Measurements from ENCODE around the gene MYORG. TPM values are rescaled to one million over a fixed set of nuclear protein-coding genes. Genes with fewer than 3 reads are reported as not detected.

Gene MYORG
- polyA plus RNA-seq, 1 donor: 19.7 TPM

- DNase-seq: peak; percentile 44
These were observed 44.4 kb downstream of the MYORG start for GRCh38 chr9:34332076-34332964.

GRCh38 chr9:34331196-34331595 is 45.5 kb downstream of the MYORG start:
- DNase-seq: no peak

- DNase-seq: peak; percentile 99
These were observed 47.5 kb downstream of the MYORG start, which contains the start of the genes KIF24 and NUDT2 for GRCh38 chr9:34328987-34329832. TSS of gene KIF24 (minus strand) at chr9:34329268. CDS start at chr9:34311346, 17,922 bp downstream. TSS of gene NUDT2 (plus strand) at chr9:34329569. CDS start at chr9:34339040, 9,471 bp downstream.

GRCh38 chr9:34328500-34328986 is 48.2 kb downstream of the MYORG start:
- no peak for DNase-seq

GRCh38 chr9:34326690-34327089 is 50.0 kb downstream of the MYORG start:
- no peak for DNase-seq

- DNase-seq: no peak
These were observed 53.7 kb downstream of the MYORG start for GRCh38 chr9:34322899-34323591.

GRCh38 chr9:34321451-34321850 is 55.2 kb downstream of the MYORG start:
- DNase-seq: no peak

GRCh38 chr9:34318163-34318790 is 58.4 kb downstream of the MYORG start:
- no peak for DNase-seq

- no peak for DNase-seq
These were observed 59.3 kb downstream of the MYORG start for GRCh38 chr9:34317436-34317835.

Other genes with a start within 250 kb of the MYORG start
- 39.4 TPM for gene UBAP1, start 197.9 kb downstream of the MYORG start, polyA plus RNA-seq (ENCODE audit: insufficient read length)
- 17.2 TPM for gene KIF24, start 47.6 kb downstream of the MYORG start, polyA plus RNA-seq (ENCODE audit: insufficient read length)
- gene NUDT2, start 47.3 kb downstream of the MYORG start, polyA plus RNA-seq (ENCODE audit: insufficient read length): 23.3 TPM
- 14.1 TPM for gene FAM219A, start 81.7 kb upstream of the MYORG start, polyA plus RNA-seq (ENCODE audit: insufficient read length)
- gene DNAI1, start 81.9 kb upstream of the MYORG start, polyA plus RNA-seq (ENCODE audit: insufficient read length): not detected
- gene ENHO, start 146.1 kb upstream of the MYORG start, polyA plus RNA-seq (ENCODE audit: insufficient read length): 4.3 TPM
- 53.8 TPM for gene CNTFR, start 212.8 kb upstream of the MYORG start, polyA plus RNA-seq (ENCODE audit: insufficient read length)
- 20.9 TPM for gene RPP25L, start 235.2 kb upstream of the MYORG start, polyA plus RNA-seq (ENCODE audit: insufficient read length)
- gene DCTN3, start 243.6 kb upstream of the MYORG start, polyA plus RNA-seq (ENCODE audit: insufficient read length): 71.7 TPM